ENCODE measurements around the gene BCL2L1.

BCL2L1 gene

DNA sequence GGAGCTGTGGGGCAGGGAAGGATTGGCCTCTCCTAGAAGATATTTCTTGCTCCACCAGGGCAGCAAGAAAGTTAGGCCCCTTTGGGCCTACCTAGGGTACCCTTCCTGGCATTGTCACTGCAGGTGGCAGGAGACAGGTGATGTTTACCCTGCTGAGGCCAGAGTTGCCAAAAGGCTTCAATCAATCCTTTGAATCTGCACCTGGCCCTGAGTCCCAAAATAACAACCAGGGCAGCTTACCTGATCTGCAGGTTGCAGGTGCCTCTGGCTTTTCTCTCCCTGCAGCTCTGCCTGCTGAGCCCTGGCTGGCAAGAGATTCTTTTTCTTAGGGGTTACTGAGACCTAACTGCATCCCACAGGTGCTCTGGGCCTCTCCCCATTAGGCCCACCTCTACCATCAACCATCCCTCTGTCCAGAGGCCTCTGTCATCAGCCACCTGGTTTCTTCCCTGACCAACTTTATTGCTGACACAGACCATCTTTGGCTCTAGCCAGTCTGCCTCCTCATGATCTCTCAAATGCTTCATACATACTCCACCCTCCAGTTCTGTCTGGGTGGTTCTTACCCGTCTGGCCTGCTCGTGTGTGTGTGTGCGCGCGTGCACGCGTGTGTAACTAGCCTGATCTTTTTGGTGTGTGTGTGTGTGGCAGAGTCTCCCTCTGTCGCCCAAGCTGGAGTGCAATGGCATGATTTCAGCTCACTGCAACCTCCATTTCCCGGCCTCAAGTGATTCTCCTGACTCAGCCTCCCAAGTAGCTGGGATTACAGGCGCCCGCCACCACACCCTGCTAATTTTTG lies 13.7 kb downstream of the BCL2L1 start:
- no peak for DNase-seq

DNA sequence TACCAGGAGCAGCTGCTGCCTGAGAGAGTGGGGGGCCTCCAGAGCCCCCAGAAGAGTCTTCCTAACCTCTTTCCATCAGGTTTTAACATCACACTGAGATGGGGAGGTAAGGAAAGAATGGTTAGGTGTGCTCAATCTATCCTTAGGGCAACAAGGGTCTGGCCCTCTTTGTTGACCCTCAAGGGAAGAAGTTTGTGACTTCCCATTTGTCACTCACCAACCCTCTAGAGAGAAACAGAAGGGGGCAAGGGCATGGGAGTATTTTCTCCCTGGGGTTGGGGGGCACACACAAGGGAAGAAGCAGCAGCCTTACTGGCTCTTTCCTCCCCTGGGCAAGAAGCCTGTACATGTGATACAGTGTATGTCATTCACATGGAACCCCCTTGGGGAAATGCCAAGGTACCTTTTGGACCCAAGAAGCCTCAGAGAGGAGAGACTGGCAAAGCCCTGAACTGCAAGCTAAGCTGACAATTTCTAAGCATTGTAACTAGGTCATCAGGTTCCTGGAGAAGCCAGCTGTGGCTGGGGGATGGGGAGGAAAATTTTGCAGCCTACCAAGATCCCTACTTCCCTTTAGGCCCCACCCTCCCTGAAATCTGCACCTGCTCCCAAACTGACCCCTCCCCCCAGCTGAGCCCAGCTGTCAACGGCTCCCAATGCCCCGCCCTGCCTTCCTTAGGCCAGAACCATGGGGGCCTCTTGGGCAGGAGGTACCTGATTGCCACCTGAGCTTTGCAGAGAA lies 14.5 kb downstream of the BCL2L1 start:
- DNase-seq: no peak

DNA sequence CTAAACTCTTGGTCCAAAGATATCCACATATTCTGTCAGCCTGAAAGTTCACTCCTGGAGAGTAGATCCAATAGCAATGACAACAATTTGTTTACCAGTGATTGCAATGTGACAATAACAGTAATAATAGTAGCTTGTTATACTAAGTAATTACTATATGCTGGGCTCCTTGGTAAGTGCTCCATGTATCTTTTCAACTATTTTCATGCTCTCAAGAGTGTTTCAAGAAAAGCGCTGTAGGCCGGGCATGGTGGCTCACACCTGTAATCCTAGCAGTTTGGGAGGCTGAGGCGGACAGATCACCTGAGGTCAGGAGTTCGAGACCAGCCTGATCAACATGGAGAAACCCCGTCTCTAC lies 15.4 kb downstream of the BCL2L1 start:
- no peak for DNase-seq

DNA sequence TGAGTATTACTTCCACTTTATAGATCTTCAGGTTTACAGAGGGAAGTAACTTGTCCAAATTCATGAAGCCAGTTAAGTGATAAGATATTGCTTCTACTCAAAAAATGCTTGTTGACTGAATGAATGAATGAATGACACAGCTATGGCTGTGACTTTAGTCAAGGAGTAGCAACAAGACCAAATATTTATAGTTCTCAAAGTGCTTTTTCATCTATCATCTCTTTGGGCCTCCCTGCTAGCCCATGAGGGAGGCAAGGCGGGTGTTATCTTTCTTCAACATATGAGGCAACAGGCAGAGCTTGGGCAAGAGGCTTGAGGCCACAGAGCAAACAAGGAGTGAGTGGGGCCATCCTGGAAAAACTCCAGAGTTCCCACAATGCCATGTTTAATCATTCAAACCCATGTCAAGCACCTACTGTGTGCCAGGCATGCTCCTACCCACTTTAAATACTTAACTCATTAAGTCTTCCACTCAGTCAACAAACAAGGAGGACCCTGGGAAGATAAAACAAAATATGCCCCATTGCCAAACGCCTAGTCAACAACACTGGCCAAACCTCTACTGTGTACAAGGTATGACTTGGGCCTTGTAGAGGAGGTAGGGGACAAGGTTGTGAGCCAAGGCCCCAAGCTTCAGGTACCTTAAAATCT lies 15.9 kb downstream of the BCL2L1 start:
- DNase-seq: no peak

DNA sequence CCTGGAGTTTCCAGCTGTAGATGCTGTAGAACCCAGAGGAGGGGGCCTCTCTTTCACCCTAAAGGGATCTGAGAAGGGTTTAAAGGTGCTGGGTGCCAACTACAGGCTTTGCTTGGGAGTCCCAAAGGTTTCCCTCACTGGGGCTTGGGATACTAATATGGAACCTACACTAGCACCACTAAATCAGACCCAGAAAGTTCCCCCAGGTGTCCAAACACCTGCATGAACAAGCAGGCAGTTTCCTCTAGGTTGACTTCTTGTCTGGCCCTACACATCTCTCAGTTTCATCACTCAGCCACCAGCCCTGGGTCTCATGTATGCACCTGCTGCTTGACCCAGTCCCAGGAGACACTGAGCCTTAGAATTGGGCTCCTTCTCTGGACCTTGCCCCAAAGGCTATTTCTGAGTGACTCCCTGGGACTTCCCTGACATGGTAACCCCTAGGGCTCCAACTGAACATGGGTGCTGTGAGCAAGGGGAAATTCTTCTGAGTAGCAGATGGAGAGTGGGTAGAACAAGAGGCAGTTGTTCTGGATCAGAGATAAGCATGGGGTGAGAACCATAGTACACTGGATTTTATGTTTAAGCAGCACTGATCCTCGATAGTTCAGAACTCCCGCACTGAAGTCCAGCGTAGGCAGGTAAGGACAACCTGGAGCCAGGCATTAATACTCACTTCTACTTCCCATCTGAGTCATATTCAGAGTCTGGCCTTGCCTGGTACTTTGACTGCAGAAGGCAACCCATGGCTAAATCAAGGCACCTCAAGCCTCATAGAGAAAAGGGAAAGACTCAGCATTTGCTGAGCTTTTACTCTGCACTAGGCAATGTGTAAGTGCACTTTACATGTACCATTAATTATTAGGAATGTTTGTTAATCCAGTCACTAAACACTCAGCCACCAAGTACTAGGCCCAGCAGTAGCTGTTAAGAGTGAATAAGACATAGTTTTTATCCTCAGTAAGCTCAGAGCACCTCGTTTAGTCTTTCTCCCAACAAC lies 16.8 kb downstream of the BCL2L1 start:
- no peak for DNase-seq

DNA sequence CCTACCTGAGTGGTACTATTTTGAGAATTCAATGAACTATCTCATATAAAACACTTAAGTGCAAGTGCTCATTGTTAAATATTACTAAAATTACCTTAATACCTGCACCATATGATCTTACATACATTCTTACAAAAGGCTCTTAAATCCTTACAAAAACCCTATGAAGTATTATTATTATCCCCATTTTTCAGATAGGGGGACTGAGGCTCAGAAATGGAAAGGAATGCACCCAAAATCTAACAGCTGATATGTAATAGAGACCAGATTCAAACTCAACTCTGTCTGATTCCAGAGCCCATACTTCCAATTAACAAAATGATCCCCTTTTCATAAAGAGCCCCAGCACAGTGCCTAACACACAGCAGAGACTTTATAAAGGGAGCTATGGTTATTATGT lies 17.5 kb downstream of the BCL2L1 start:
- DNase-seq: no peak

DNA sequence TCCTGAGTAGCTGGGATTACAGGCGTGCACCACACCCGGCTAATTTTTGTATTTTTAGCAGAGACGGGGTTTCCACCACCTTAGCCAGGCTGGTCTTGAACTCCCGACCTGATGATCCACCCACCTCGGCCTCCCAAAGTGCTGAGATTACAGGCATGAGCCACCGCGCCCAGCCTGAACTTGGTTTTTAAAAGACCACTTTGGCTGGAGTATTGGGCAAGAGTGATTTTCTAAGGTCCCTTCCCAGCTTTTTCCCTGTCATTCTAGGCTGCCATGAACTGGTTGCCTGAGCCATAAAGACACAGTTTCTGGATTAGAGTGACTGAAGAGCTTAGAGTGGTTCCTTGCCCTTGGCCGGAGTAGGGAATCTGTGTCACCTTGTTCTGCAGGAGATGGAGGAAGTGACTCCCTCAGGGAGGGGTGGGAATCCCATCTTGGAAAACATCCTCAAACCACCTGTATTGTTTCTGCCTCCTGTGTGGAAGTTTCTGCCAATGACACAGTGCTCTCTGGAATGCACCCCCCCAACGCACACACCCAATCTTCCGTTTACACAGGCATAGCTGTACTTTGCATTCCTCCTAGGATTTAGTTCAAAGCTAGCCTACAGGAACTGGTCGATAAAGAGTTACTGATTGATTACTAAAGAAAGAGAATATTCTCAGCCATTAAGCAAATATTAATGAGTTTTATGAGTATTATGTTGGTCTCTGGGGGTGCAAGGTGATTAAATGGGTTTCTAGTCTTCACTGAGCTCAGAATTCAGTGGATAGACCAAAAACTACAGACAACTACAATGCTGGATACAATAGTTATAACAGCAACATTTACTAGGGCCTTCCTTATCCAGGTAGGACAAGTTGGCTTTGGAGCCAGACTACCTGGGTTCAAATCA lies 18.2 kb downstream of the BCL2L1 start:
- DNase-seq: no peak

DNA sequence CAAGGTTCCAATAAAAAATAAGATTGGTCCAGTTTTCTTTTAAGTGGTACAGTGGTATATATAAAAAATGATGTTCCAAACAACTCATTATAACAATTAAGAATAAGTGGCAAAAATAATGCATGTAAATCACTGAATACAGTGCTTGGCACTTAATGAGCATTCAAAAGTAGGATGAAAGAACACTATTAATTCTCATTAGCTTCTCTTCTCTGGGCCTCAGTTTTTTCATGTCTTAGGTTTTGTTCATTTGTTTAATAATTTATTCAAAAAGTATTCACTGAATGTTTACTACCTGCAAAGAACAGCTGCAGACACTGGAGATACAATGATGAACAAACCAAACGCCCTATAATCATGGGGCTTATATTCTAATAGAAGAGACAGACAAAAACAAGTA lies 21.1 kb downstream of the BCL2L1 start:
- DNase-seq: no peak

DNA sequence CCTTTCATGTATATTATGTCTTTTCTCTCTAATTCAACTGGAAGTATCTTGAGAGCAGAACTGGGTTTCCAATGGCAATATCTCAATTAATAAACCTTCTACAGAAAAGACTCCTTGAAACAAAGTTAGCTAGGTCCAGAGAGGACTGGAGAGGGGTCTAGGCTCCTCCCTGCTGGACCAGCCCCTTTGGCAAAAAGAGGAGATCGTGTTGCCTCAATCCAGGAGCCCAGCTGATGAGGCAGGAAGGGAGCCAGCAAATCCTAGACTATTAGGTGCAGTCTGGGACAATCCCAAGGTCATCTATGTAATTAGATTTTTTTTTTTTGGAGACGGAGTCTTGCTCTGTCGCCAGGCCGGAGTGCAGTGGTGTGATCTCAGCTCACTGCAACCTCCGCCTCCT lies 21.9 kb downstream of the BCL2L1 start:
- no peak for DNase-seq

DNA sequence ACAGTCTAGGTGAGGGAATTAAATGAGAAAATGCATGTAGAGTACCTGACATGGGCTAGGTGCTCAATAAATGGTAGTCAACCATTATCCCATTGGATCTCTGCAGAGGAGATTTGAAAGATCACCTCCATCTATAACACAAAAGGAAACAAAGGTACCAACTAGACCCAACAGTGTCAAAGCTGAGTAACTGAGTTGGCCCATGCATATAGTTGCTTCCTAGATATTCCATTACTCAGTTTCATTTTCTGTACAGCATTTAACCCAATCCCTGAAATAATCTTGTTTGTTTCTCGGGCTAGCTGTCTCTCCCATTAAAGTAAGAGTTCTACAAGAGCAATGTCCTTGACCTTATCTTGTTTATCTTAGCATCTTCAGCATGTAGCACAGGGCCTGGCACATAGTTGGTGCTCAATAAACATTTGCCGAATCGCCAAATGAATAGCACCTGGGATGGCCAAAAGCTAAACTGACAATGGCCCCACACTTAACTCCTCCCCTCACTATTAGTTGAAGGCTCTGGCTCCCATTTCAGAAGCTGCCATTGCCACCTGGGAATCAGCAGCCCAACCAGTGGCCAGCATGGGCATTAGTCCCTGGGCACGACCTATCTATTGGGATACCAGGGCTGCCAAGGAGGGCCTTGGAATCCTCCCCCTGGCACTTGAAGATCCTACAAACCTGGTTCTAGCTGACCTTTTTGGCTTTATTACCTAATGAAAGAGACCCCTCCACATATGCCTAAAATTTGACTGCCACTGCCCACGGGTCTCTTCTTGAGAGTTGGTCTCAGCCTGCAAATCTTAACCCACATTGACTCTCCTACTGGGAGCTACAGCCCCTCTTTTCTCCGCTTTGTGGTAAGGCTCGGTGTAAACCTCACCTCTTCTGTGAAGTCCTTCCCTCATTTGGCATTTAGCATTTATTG lies 22.6 kb downstream of the BCL2L1 start:
- no peak for DNase-seq

DNA sequence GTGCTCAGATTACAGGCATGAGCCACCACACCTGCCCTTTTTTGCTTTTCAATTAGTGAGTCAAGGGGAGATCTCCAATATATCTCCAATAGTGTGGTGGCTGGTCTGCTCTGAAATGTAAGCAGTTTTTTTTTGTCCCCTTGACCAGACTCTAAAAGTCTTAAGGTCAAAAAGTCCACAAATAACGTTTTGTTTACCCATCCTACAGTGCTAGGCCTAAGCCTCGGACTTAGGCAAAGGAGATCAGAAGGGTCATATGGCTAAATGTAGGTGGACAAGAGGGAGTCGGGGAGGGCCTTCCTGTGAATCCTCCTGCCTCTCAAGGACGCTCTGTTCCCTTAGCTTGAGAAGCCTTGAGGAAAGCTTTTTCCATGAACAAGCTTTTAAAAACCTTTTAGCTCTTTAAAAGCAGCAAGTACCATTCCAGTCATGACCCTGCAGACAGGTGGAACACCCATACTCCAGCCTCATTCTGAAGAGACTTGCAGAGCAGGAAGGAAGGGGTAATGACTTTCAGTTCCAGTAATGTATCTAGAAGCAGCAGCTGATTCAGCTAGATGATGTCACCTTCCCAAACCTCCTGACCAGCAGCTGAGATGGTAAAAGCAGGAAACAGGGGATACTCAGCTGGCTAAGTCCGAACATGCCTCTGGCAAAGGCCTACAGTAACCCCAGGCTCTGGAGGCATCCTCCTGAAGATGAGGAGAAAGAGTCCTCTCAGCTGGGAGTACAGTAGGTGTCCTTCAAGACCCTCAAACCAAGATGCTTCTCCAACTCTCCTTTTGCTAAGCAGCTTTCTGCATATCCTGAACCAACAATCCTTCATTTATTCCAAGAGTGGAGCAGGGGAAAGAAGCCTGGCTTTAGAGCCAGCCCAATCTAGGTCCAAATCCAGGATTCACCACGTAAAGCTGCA lies 23.6 kb downstream of the BCL2L1 start:
- no peak for DNase-seq

DNA sequence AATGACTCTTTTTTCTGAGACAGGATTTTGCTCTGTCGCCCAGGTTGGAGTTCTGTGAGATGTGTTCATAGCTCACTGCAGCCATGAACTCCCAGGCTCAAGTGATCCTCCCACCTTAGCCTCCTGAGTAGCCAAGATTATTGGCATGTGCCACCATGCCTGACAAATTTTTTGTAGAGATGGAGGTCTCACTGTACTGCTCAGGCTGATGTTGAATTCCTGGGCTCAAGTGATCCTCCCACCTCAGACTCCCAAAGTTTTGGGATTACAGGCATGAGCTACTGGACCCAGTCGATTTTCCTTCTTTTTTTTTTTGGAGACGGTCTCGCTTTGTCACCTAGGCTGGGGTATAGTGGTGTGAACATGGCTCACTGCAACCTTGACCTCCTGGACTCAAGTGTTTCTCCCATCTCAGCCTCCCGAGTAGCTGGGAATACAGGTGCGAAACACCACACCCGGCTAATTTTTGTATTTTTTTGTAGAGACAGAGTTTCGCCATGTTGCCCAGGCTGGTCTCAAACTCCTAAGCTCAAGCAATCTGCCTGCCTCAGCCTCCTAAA lies 24.3 kb downstream of the BCL2L1 start:
- no peak for DNase-seq

DNA sequence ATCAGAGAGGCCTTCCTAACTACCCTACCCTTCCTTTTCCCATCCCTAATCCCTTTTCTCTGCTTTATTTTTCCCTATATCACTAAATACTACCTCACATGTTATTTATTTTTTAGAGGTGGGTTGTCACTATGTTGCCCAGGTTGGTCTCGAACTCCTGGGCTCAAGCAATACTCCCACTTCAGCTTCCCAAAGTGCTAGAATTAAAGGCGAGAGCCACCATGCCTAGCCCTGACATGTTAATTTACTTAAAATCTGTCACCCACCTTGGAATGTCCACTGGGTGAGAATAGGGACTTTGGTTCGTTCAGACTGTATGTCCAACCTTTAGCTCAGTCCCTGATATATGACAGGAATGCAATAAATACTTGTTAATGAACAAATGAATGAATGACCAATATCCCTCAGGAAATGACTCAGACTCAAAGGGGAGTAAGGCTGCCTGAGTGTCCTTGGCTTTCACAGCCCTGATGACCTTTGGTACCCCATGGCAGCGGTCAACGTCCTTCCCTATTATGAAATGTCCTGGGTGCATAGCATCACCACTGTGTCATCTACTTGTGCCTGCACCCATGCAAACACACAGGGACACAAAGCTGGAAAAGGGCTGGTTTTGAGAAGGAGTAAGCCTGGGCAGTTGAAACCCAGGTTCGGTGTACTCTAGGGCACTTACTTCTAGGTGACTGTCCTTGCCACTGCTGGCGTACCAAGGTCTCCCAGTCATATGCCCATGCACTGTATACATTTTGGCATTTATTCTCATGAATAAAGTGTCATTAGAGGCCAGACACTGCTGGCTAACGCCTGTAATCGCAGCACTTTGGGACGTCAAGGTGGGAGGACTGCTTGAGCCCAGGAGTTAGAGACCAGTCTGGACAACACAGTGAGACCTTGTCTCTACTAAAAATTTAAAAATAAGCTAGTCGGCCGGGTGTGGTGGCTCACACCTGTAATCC lies 26.5 kb downstream of the BCL2L1 start:
- no peak for DNase-seq

DNA sequence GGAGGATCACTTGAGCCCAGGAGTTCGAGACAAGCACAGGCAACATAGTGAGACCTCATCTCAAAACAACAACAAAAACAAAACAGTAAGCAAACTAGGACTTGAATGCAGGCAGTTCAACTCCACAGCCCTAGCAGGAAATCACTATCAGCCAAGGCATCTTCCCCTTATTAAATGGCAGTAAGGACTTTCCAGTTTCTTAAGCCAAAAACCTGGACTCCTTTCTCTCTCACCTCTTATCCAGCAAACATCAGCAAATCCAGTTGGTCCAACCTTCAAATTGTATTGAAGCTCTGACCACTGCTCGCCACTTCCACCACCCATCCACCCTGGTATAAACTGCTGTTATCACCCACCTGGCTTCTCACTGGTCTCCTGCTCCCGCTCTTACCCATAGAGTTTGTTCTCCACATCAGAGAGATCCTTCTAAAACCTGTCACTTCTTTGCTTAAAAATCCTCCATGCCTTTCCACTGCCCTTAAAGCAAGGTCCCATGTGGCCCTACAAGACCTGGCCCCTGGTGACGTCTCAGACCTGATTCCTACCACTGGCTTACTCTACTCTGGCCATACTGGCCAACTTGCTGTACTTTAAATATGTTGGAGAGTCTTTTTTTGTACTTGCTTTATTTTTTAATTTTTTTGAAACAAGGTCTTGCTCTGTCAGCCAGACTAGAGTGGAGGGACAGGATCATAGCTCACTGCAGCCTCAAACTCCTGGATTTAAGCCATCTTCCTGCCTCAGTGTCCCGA lies 27.6 kb downstream of the BCL2L1 start:
- no peak for DNase-seq

DNA sequence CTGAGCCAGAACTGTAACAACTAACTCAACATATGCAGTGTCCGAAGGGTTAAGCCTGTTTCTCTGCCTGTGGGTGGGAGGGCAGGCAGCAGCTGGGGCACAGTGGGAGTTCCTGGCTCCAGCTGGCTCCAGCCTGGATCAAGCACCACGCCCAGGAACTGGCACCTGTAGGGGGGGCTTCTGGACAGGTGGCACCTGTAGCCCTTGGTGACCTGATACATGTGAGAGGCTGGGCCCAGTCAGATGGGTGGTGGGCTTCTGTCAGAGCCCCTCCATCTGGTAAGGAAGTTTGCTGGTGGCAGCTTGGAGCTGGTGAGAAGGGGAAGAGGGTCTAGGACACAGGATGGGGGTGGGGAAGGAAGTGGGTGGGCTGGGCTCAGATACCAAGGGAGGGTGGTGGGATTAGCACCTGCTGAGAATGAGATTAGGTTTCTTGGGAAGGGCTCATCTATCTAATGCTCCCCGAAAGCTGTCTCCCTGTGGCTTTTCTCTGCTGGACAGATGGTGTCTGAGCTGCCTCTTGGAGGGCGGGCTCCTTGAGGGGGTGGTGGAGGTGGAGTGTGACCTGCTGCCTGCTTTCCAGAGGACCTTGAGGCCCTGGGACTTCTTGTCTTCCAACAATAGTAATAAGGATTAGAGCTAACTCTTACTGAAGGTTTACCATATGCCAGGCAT lies 28.5 kb downstream of the BCL2L1 start:
- DNase-seq: no peak

DNA sequence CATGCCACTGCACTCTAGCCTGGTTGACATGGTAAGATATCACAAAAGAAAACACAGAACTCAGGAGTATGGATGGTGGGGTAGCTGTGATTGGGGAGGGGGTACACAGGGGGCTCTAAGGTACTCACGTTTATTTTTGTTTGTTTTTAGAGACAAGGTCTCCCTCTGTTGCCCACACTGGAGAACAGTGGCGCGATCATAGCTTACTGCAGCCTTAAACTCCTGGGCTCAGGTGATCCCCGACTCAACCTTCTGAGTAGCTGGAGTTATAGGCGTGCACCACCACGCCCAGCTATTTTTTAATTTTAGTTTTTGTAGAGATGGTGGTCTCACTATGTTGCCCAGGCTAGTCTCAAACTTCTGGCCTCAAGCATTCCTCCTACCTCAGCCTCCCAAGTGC lies 29.3 kb downstream of the BCL2L1 start:
- no peak for DNase-seq

Measured in AML-193 (cell line).